Endothelial cell of umbilical vein (primary cell): ENCODE measurements around the gene TMEM170A. TPM values are rescaled to one million over a fixed set of nuclear protein-coding genes. Genes with fewer than 3 reads are reported as not detected.
A peak's percentile ranks its signal among the peaks of the same experiment; 100 is the strongest.

Experiments used
- BruUV-seq: library from RNA; stranded (reverse); fragments of 400-500 nt; replicated peaks from 2 replicates; lab custom pipeline; 2021; lab: Mats Ljungman, UMichigan
- CTCF ChIA-PET: fragments of 300-600, 350-600 bp; sonication (Branson Sonifier 250); formaldehyde crosslinking; loops from one replicate; lab custom pipeline; 2021; ENCODE audit warnings: antibody characterized with exemption, inconsistent platforms; lab: Charles Lee
- POLR2A ChIA-PET: fragments of 300-600, 350-600 bp; sonication (Branson Sonifier 250); formaldehyde crosslinking; loops from one replicate; lab custom pipeline; 2021; ENCODE audit warnings: antibody characterized with exemption, inconsistent platforms; lab: Charles Lee
- DNase-seq: peaks from one replicate; pipeline ENCODE4 v3.0.0-alpha.2; 2011; ENCODE audit warnings: low read depth, low spot score
- FAIRE-seq: peaks from 2 replicates; lab custom pipeline; 2011; peaks lifted over from hg19 to GRCh38; lab: Jason Lieb, UNC
- H2AFZ ChIP-seq: 2 replicates; pipeline ENCODE4 v1.6.0; 2012; ENCODE audit warnings: low read depth, low read length, control low read depth, inconsistent platforms
- H3K27ac ChIP-seq: 2 replicates; pipeline ENCODE4 v1.5.1; 2011; ENCODE audit warnings: low read depth, mild to moderate bottlenecking, control low read depth, low read length, moderate library complexity; ENCODE audit not compliant: insufficient read depth
- H3K27me3 ChIP-seq, 2 experiments: 2 replicates each; pipeline versions ENCODE4 v1.6.0 to v1.6.1; 2011; ENCODE audit warnings: low read length in 2 of 2, mixed read lengths in 1 of 2; ENCODE audit not compliant: control insufficient read depth in 2 of 2, insufficient read depth in 2 of 2
- H3K36me3 ChIP-seq, 2 experiments: 2 replicates in 1 of 2; 3 replicates in 1 of 2; pipeline ENCODE4 v1.5.1; 2011; ENCODE audit warnings: low read length in 2 of 2, mild to moderate bottlenecking in 1 of 2, moderate library complexity in 1 of 2; ENCODE audit not compliant: control insufficient read depth in 2 of 2, insufficient read depth in 2 of 2; ENCODE audit errors: extremely low read depth in 1 of 2
- H3K4me1 ChIP-seq: 3 replicates; pipeline ENCODE4 v1.5.1; 2011; ENCODE audit warnings: mild to moderate bottlenecking, low read length; ENCODE audit not compliant: control insufficient read depth, insufficient read depth; ENCODE audit errors: extremely low read depth
- H3K4me2 ChIP-seq: 2 replicates; pipeline ENCODE4 v1.6.1; 2011; ENCODE audit warnings: low read length, control low read depth, mixed read lengths; ENCODE audit not compliant: insufficient read depth
- H3K4me3 ChIP-seq, 3 experiments: fragments of 200-600 bp in 1 of 3; sonication (generic), shearing (Covaris generic) in 1 of 3; replicated peaks in 1 of 3; 2 replicates each; pipeline ENCODE4 v1.5.1; 2011 to 2016; ENCODE audit warnings: control low read depth in 3 of 3, low read length in 3 of 3, mild to moderate bottlenecking in 2 of 3, inconsistent platforms in 1 of 3, low read depth in 1 of 3, moderate library complexity in 1 of 3; ENCODE audit not compliant: insufficient read depth in 1 of 3
- H3K79me2 ChIP-seq: 2 replicates; pipeline ENCODE4 v1.6.0; 2012; ENCODE audit warnings: low read length, inconsistent platforms; ENCODE audit not compliant: control insufficient read depth, insufficient read depth
- H3K9ac ChIP-seq: replicated peaks from 2 replicates; pipeline ENCODE3; 2011; ENCODE audit warnings: low read length, control low read depth; ENCODE audit not compliant: insufficient read depth; ENCODE audit errors: extremely low read depth
- H3K9me1 ChIP-seq: replicated peaks from 3 replicates; pipeline ENCODE4 v1.6.0; 2011; ENCODE audit warnings: mild to moderate bottlenecking, low read length; ENCODE audit not compliant: control insufficient read depth, insufficient read depth; ENCODE audit errors: extremely low read depth
- H3K9me3 ChIP-seq: replicated peaks from 2 replicates; pipeline ENCODE4 v1.5.1; 2012; ENCODE audit warnings: low read length, inconsistent platforms; ENCODE audit not compliant: control insufficient read depth, insufficient read depth
- H4K20me1 ChIP-seq: replicated peaks from 2 replicates; pipeline ENCODE3; 2011; ENCODE audit warnings: mild to moderate bottlenecking, low read length; ENCODE audit not compliant: control insufficient read depth, insufficient read depth; ENCODE audit errors: extremely low read depth
- EZH2 ChIP-seq: IDR thresholded peaks from 2 replicates; pipeline ENCODE4 v1.6.1; 2012; ENCODE audit warnings: borderline replicate concordance, low read depth, mild to moderate bottlenecking, moderate library complexity, low read length, inconsistent platforms; ENCODE audit not compliant: severe bottlenecking
- POLR2A ChIP-seq: IDR thresholded peaks from 2 replicates; pipeline ENCODE4 v1.6.1; 2012; ENCODE audit warnings: low read depth, mild to moderate bottlenecking, control low read depth, low read length
- POLR2AphosphoS5 ChIP-seq: IDR thresholded peaks from 2 replicates; pipeline ENCODE4 v1.6.1; 2012; ENCODE audit warnings: low read depth, mild to moderate bottlenecking, control low read depth, low read length, moderate library complexity; ENCODE audit not compliant: insufficient read depth
- dilution Hi-C: fragments of 300-500 bp; cut with MboI; formaldehyde crosslinking; loops from one replicate; pipeline ENCODE4 v1.15.0; 2019; ENCODE audit warnings: low sequenced_read_pairs; ENCODE audit not compliant: extremely low pct_ligation_motif_present
- intact Hi-C: fragments of 100-400 bp; cut with micrococcal nuclease; formaldehyde crosslinking; loops from one replicate; pipeline ENCODE4 v1.10.0; 2022
- polyA plus RNA-seq, 4 experiments: library from polyadenylated mRNA; depleted of rRNA in 3 of 4; stranded (reverse) in 3 of 4; unstranded in 1 of 4; fragments of >200 nt; gene quantifications; 2 replicates each; pipeline versions ENCODE4 v1.2.1 to v1.2.3, GENCODE V29; 2011 to 2012; ENCODE audit warnings: missing spikeins in 1 of 4
- total RNA-seq: library from RNA; stranded (reverse); gene quantifications from 2 replicates; pipeline ENCODE4 v1.2.3, GENCODE V29; 2021
- TF ChIP-seq, protein P1 (sequence below): IDR thresholded peaks from 2 replicates; pipeline ENCODE4 v1.6.1; 2011; ENCODE audit not compliant: insufficient read depth, insufficient read length
- TF ChIP-seq, protein P2 (sequence below), 2 donors: IDR thresholded peaks; 1 replicate in 1 of 2; 2 replicates in 1 of 2; pipeline ENCODE4 v1.5.1; 2011; ENCODE audit warnings: low read length in 2 of 2, mild to moderate bottlenecking in 2 of 2, moderate library complexity in 2 of 2, control low read depth in 1 of 2, inconsistent platforms in 1 of 2, low read depth in 1 of 2; ENCODE audit not compliant: insufficient read depth in 1 of 2; ENCODE audit errors: extremely low read depth in 1 of 2

TMEM170A gene
- total and polyA plus RNA-seq, 2 donors (not counting 3 experiments of a cell fraction or from before 2014, with no cell fraction given), result 12.9 to 22.2 TPM

- TF ChIP-seq POLR2A, result peak; percentile 15
- TF ChIP-seq EZH2, result no peak
- TF ChIP-seq POLR2AphosphoS5, result no peak
- TF ChIP-seq, protein P1, sequence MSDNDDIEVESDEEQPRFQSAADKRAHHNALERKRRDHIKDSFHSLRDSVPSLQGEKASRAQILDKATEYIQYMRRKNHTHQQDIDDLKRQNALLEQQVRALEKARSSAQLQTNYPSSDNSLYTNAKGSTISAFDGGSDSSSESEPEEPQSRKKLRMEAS, result peak; percentile 87
- TF ChIP-seq, protein P2, sequence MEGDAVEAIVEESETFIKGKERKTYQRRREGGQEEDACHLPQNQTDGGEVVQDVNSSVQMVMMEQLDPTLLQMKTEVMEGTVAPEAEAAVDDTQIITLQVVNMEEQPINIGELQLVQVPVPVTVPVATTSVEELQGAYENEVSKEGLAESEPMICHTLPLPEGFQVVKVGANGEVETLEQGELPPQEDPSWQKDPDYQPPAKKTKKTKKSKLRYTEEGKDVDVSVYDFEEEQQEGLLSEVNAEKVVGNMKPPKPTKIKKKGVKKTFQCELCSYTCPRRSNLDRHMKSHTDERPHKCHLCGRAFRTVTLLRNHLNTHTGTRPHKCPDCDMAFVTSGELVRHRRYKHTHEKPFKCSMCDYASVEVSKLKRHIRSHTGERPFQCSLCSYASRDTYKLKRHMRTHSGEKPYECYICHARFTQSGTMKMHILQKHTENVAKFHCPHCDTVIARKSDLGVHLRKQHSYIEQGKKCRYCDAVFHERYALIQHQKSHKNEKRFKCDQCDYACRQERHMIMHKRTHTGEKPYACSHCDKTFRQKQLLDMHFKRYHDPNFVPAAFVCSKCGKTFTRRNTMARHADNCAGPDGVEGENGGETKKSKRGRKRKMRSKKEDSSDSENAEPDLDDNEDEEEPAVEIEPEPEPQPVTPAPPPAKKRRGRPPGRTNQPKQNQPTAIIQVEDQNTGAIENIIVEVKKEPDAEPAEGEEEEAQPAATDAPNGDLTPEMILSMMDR (IDR thresholded peaks at IDR 0.05; ENCODE audit: extremely low read depth in 1 of 2, insufficient read depth in 1 of 2, low read depth in 1 of 2, low read length in 2 of 2), result no peak
- H3K4me2 ChIP-seq, result peak overlapping the region; percentile 83
- peaks cover 10% of the 10 kb centered on the region for H3K4me1 ChIP-seq
- no peaks in the 10 kb centered on the region for H3K36me3 ChIP-seq
- no peaks in the 10 kb centered on the region for H4K20me1 ChIP-seq
- H2AFZ ChIP-seq, result peak overlapping the region; percentile 33
- DNase-seq (peak; percentile 97), FAIRE-seq (no peak)
- H3K79me2 ChIP-seq, result peaks cover 20% of the 10 kb centered on the region
- peak overlapping the region; percentile 91 for H3K27ac ChIP-seq
- H3K9ac ChIP-seq, result peak overlapping the region; percentile 99
- H3K9me3 ChIP-seq, result no peaks in the 10 kb centered on the region
- H3K4me3 ChIP-seq, result peak overlapping the region; percentile 26 to 81 (median 72)
- BruUV-seq, result TSS peak; percentile 83
- CTCF ChIA-PET, result interaction anchor here (0.8 to 2.9 kb wide), 11 partner anchors 11 to 330 kb away, joined by 3 to 23 read pairs (median 4); partner anchors contain the start of gene TMEM170A
- H3K9me1 ChIP-seq, result no peaks in the 10 kb centered on the region
- dilution Hi-C loops (no loop called here), intact Hi-C loops (loop anchor here (1.0 kb wide), 2 partner anchors 30 to 189 kb away; partner anchors contain the start of genes ADAT1 and TMEM170A)
- POLR2A ChIA-PET, result interaction anchor here (0.6 to 1.3 kb wide), 7 partner anchors 22 to 189 kb away, joined by 3 to 4 read pairs (median 3); partner anchors contain the start of gene ADAT1
- H3K27me3 ChIP-seq, result no peaks in the 10 kb centered on the region
These were observed 30.6 kb downstream of the TMEM170A start for GRCh38 chr16:75433732-75434413.
